ENCODE measurements around the gene NCR1. TPM values are rescaled to one million over a fixed set of nuclear protein-coding genes. Genes with fewer than 3 reads are reported as not detected.
"Not testable (repeated sequence)": the region's sequence is repeated elsewhere in the genome, so short reads cannot be mapped to it uniquely, and the experiment has no call there.

NCR1 gene
- total RNA-seq, 4 donors from 2014 or later: 4.6 TPM; not detected in 3

DNA sequence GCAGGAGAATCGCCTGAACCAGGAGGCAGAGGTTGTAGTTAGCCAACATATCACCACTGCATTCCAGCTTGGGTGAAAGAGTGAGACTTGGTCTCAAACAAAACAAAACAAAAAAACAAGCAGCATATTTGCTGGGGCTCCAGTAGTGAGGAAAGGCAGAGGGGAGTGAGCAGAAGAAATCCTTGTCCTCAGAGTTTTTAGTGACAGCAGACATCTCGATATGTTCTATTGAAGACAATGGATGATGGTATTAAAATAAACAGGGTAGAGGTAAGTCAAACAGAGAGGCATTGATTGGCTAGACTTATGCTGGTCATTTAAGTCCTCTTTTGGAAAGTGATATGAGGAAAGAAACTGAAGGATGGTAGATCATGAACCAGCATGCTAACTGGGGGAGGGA lies 22.4 kb downstream of the NCR1 start:
- peaks cover 0 to 53% (median 4%) of the 10 kb centered on the region in 4 donors for H3K9me3 ChIP-seq
- 86 to 91% methylated on average over 2 of the region's 2 CpGs for WGBS, 2 donors
- H3K4me1 ChIP-seq: no peaks in the 10 kb centered on the region

DNA sequence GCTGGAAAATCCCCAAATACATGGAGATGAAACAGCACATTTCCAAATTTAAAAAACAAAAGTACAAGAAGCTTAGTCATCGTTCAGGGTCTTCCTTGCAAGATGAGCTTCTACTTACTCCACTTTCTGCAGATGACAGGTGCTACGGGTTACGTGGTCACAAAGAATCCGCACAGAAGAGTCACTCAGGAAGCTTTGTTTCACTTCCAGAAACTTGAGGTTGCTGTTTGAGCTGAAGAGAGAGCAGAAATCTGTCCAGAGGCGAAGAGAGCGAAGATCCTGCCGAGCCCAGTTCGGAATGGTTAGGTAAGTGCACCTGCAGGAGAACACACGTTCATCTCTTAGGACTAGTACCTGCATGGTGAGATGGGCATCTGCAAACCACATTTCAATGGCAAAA lies 32.0 kb downstream of the NCR1 start:
- WGBS, 2 donors: 73 to 76% methylated on average over 9 of the region's 9 CpGs
- no peak for DNase-seq (ENCODE audit: low spot score in 2 of 2)
- H3K4me1 ChIP-seq: no peaks in the 10 kb centered on the region
- peaks cover 0 to 21% (median 0%) of the 10 kb centered on the region in 4 donors for H3K9me3 ChIP-seq
- TF ChIP-seq, protein P1, sequence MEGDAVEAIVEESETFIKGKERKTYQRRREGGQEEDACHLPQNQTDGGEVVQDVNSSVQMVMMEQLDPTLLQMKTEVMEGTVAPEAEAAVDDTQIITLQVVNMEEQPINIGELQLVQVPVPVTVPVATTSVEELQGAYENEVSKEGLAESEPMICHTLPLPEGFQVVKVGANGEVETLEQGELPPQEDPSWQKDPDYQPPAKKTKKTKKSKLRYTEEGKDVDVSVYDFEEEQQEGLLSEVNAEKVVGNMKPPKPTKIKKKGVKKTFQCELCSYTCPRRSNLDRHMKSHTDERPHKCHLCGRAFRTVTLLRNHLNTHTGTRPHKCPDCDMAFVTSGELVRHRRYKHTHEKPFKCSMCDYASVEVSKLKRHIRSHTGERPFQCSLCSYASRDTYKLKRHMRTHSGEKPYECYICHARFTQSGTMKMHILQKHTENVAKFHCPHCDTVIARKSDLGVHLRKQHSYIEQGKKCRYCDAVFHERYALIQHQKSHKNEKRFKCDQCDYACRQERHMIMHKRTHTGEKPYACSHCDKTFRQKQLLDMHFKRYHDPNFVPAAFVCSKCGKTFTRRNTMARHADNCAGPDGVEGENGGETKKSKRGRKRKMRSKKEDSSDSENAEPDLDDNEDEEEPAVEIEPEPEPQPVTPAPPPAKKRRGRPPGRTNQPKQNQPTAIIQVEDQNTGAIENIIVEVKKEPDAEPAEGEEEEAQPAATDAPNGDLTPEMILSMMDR (IDR thresholded peaks at IDR 0.05): no peak
- TF ChIP-seq EP300 (IDR thresholded peaks at IDR 0.05): no peak
- no peak for TF ChIP-seq POLR2A (IDR thresholded peaks at IDR 0.05)
- H3K4me3 ChIP-seq: no peak overlapping the region
- H3K27me3 ChIP-seq: no peaks in the 10 kb centered on the region
- no peak overlapping the region for H3K27ac ChIP-seq
- no peaks in the 10 kb centered on the region for H3K36me3 ChIP-seq

More for the DNA sequence above, 22.4 kb downstream of the NCR1 start:
- Histone ChIP-seq H3K27ac (no peak overlapping the region), H3K4me3 (no peak overlapping the region), H3K27me3 (no peaks in the 10 kb centered on the region), H3K36me3 (no peaks in the 10 kb centered on the region)
- TF ChIP-seq POLR2A (IDR thresholded peaks at IDR 0.05) (no peak), EP300 (IDR thresholded peaks at IDR 0.05) (no peak)
- TF ChIP-seq, protein P1 (IDR thresholded peaks at IDR 0.05): no peak
- no peak for DNase-seq (ENCODE audit: low spot score in 2 of 2)

DNA sequence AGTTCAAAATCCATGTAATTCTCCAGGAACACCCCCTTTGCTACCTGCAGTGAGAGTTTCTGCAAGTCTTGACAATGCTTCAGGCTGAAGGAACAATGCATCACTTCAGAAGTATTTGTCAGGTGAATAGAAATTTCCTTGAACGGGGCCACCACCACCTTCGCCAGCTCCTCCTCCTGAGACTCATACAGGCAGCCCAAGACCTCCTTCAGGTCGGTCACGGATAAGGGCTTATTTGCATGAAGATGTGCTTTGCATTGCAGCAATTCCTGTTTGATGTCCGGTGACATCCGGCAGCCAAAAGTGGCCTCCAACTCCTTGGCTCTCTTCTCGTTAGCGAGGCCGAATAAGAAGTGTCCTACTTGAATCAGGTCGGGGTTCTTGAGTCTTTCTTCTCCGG lies 33.0 kb downstream of the NCR1 start:
- no peak for DNase-seq (ENCODE audit: low spot score in 2 of 2)

DNA sequence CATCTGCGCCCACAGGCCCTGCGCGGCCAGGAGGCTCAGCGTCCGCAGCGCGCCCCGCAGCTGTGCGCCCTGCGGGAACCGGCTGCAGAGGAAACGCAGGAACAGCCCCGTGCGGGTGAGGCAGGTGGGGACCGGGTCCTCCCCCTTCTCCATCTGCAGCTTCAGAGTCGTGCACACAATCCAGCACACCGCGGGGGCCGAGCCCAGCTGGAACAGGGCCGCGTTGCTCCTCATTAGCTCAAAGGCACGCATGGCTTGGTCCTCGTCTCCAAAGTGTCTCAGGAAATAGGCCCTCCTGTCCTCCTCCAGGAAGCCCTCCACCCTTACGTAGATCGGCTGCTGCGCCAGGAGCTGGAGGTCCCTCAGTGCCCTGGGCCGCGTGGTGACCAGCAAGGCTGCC lies 33.6 kb downstream of the NCR1 start:
- not testable (repeated sequence) for H3K4me1 ChIP-seq; H3K27ac ChIP-seq; H3K36me3 ChIP-seq; H3K27me3 ChIP-seq; H3K4me3 ChIP-seq; DNase-seq (ENCODE audit: low spot score in 2 of 2)
- H3K9me3 ChIP-seq: peaks cover 0 to 23% (median 0%) of the 10 kb centered on the region in 4 donors
- 90% methylated on average over 2 to 4 of the region's 28 CpGs for WGBS, 2 donors

More for the DNA sequence above, 33.0 kb downstream of the NCR1 start:
- no peak overlapping the region for H3K27ac ChIP-seq
- no peaks in the 10 kb centered on the region for H3K4me1 ChIP-seq
- no peaks in the 10 kb centered on the region for H3K36me3 ChIP-seq
- WGBS, 2 donors: 77% methylated on average over 11 of the region's 11 CpGs
- peaks cover 0 to 23% (median 0%) of the 10 kb centered on the region in 4 donors for H3K9me3 ChIP-seq
- H3K4me3 ChIP-seq: no peak overlapping the region
- TF ChIP-seq POLR2A (IDR thresholded peaks at IDR 0.05): no peak
- no peak for TF ChIP-seq EP300 (IDR thresholded peaks at IDR 0.05)
- TF ChIP-seq, protein P1 (IDR thresholded peaks at IDR 0.05): no peak
- no peaks in the 10 kb centered on the region for H3K27me3 ChIP-seq

DNA sequence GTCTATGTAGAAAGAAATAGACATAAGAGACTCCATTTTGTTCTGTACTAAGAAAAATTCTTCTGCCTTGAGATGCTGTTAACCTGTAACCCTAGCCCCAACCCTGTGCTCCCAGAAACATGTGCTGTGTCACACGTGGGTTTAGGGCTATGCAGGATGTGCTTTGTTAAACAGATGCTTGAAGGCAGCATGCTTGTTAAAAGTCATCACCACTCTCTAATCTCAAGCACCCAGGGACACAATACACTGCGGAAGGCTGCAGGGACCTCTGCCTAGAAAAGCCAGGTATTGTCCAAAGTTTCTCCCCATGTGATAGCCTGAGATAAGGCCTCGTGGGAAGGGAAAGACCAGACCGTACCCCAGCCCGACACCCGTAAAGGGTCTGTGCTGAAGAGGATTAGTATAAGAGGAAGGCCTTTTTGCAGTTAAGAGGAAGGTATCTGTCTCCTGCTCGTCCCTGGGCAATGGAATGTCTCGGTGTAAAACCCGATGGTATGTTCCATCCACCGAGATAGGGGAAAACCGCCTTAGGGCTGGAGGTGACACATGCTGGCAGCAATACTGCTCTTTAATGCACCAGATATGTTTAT lies 37.9 kb downstream of the NCR1 start:
- WGBS, 2 donors: 58 to 69% methylated on average over 11 of the region's 11 CpGs
- H3K9me3 ChIP-seq: peaks cover 0 to 29% (median 0%) of the 10 kb centered on the region in 4 donors
- not testable (repeated sequence) for DNase-seq (ENCODE audit: low spot score in 2 of 2); H3K4me3 ChIP-seq; H3K4me1 ChIP-seq; H3K27me3 ChIP-seq; H3K27ac ChIP-seq; H3K36me3 ChIP-seq

DNA sequence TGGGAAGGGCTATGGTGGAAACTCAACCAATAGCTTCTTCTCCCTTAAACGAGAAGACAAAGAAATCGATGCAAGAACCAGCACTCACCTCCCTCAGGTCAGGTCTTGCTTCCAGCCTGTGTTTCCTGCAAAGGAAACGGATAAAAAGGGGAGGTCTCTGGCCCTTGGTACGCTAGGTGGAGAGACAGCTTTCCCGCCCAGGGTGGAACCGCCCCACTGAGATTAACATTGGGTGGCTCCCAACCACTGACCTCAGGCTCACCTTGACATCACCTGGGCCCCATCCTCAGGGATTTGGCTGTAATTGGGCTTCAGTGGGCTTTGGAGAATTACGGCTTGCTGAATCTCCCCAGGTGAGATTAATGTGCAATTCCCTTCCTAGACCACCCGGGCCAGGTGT lies 41.4 kb downstream of the NCR1 start, which contains the start of gene NLRP7:
Gene NLRP7, minus strand, starts transcription at position 150 of the 400 bp plus-strand sequence.
- Histone ChIP-seq H3K36me3 (no peaks in the 10 kb centered on the region), H3K4me3 (no peak within 1 kb of the TSS), H3K27me3 (no peaks in the 10 kb centered on the region), H3K9me3 (peaks cover 0 to 17% (median 0%) of the 10 kb centered on the region in 4 donors), H3K27ac (no peak within 1 kb of the TSS), H3K4me1 (no peaks in the 10 kb centered on the region)
- TF ChIP-seq, protein P1 (IDR thresholded peaks at IDR 0.05): no peak
- TF ChIP-seq POLR2A (IDR thresholded peaks at IDR 0.05): no peak
- TF ChIP-seq EP300 (IDR thresholded peaks at IDR 0.05): no peak
- WGBS, 2 donors: 89% methylated on average over 8 of the region's 8 CpGs
- no peak for DNase-seq (ENCODE audit: low spot score in 2 of 2)
